GM18505 (cell line): ENCODE results near the gene DRD3.

ENCODE experiments used
- ATAC-seq: cut with Tn5 transposase; IDR thresholded peaks from one replicate; pipeline ENCODE4 v1.9.1; 2021; ENCODE audit not compliant: unreplicated experiment
- POLR2A ChIP-seq: IDR thresholded peaks from 4 replicates; pipeline ENCODE4 v1.6.1; 2011; ENCODE audit warnings: borderline replicate concordance; ENCODE audit not compliant: insufficient read depth, insufficient read length; ENCODE audit errors: extremely low read depth

Gene DRD3

DNA sequence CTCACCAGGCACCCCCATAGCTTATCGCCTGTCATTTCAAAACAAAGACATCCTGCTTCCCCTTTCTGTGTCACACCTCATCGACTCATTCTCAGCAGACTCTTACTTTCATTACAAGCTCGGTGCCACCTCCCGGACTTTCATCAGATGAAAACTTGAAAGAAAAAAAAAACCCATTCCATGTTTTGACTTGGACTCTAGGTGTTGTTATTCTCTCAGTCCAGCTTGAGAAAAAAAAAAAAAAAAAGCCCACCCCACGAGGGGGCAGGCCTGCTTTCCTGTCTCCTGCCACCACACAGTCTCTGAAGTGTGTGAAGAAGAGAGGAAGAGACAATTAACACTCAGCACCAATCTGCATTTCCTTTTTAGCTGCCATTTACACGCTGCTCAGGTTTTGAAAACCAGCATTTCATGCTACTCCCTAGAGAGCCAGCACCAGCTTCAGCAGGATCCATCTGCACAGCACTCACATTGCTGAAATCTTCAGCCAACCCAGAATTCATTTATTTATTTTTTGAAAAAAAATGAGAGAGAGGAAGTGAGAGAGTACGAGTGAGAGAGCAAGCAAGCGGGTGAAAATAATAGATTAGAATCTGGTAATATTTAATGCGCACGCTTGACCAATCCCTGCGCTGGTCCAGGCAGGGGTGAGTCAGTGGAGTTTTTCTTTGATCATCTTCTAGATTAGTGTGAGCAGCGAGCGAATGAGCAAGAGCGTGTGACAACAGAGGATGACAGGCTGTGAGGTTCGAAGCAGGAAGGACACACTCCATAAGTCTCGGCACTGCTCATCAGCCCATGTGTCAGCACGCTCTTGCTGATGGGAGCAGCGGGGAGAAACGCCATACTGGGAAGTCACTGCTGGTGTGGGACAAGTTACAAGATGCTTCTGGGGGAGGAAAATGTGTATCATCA lies 35.0 kb upstream of the DRD3 start:
- TF ChIP-seq POLR2A = no peak
- peak; percentile 82 for ATAC-seq

DNA sequence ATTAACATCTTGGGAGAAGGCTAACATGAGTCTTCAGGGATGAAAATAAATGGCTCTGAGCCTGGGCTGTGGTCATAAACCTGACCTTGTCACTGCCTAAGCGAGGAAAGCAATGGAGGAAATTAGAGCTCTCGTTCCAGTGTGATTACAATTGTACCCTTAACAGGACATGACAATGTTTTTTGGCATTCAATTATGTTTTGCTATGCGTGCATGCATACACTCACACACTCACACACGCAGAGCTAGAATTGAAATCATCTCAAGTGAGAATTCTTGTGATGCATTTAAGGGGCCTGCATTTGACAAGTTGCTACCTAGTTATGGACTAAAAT lies 34.4 kb upstream of the DRD3 start:
- no peak for ATAC-seq
- TF ChIP-seq POLR2A = no peak

DNA sequence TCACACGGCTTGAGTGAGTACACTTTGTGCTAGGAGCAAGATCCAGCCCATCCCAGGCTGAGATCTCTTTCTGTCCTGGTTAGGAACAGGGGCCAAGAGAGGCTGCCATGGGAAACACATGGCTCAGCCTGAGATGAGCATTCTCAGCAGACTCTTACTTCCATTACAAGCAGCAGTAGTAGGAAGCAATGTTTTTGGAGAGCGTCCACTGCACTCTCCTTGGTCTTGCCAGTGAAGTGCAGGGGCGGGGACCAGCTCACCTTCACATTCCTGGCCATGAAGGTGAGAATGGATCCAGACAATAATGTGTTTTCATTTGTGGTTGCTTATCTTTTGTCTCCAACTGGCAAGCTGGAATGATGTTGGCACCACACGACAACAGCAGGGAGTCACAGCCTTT lies 33.8 kb upstream of the DRD3 start:
- TF ChIP-seq POLR2A = no peak
- no peak for ATAC-seq

DNA sequence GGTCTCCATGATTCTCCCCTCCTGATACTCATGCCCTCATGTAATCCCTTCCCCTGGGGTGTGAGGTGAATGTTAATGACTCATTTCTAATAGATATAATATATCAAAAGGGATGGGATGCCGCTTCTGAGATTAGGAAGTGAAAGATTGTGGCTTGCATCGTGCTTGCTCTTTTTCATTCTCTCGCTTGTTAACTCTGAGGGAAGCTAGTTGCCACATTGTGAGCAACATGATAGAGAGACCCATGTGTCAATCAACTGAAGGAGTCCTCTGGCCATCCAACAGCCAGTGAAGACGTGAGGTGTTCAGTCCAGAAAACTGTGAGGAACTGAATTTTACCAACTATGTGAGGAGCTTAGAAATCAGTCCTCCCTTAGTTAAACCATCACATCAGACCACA lies 28.9 kb upstream of the DRD3 start:
- no peak for TF ChIP-seq POLR2A
- peak; percentile 94 for ATAC-seq

DNA sequence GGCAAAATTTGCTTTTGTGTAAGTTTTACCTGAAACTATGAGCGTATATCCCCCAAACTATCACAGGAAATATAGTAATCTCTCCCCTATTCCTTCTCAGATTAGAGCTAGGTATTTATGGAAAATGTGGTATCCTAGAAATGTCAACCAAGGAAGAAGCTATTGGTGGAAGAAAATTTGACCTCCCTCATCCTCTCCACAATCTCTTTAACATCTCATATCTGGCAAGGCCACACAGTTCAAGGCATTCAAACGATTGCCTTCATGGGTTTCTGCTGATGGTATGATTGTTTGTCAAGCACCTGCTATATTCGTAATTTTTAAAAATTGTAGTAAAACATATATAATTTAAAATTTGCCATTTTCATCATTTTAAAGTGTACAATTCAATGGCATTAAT lies 27.5 kb upstream of the DRD3 start:
- no peak for ATAC-seq
- TF ChIP-seq POLR2A = no peak

DNA sequence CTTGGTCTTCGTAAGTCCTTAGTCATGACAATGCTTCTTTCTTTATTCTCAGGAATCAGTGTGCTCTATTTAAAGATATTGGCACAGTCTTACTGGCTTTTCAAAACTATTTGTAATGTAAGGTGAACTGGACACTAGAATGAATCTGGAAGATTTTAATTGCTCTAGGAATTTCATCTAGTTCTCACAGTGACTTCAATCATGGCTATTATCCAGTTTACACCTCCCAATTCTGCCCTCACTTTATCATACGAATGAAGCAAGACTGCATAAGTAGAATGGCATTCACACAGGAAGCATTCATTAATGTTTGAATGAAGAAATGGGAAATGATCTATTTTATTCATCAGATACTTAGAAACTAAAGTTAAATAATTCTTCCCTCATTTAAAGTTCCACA lies 26.7 kb upstream of the DRD3 start:
- ATAC-seq = no peak
- no peak for TF ChIP-seq POLR2A

DNA sequence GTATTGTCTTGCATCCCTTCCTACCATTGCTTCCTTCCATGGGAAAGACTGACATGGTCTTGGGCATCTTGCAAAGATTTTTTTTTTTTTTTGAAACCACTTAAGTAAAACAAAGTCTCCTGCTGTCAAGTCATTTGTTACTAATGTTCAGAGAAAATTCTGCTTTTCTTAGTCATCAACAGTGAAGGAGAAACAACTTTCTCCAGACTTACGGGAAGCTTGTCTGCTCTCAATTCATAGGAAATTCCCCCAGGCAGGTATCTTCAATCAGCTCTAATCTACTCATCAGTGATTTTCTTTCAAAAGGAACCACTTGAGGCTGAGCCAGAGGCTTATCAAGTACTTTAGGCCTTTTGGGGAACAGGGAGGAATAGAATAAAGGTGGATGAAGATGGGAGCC lies 15.9 kb upstream of the DRD3 start:
- TF ChIP-seq POLR2A = no peak
- no peak for ATAC-seq

DNA sequence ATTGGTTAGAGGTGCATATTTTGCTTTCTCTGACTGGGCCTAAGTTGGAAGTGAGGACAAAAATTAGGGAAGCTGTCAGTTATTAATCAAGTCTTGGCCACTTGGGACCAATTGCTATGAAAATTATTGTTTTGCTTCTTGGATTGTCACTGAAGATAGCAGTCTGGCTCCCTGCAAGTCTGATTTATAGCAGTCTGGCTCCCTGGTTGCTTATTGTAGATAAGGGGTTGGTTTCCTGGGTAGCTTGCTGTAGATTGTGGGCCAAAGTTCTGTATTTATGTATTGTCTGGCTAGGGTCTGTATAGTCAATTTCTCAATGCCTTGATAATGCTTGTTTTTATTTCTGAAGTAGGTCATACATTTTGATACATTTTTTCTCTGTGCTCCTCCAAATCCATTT lies 13.3 kb upstream of the DRD3 start:
- no peak for TF ChIP-seq POLR2A
- ATAC-seq = no peak

DNA sequence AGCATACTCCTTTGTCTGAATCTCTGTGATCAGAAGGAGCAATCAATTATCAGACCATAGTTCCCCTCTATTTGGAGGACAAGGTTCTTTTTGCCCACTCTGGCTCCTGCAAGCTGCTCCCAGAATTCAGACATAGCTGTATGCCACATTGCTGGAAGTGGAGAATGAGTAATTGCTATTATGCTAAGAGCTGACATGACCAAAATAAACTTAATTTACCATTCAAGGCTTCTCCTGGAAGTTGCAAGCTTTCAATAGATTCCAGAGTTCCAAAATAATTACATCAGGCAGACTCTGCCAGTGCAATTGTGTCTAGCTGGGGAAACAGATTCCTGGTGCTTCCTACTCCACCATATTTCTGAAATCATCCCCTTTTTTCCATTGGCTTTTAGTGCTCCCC lies 7.6 kb upstream of the DRD3 start:
- no peak for ATAC-seq
- TF ChIP-seq POLR2A = no peak

DNA sequence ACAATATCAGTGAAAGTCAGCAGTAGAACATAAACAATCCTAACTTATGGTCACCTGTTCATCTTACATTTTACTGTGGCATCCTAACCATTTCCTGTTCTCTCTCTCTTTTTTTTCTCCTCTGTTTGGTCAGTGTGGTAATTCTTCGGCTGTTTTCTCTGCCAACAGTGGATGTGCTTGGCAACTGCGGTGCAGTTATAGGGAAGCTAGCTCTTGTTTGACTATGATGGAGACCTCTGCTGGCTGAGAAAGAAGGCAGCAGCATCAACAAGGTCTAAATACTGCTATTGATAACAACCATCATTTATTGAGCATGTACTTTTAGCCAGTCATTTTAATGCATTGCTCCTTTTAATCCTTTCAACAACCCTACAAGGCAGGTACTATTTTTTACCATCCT lies 723 bp upstream of the DRD3 start:
- TF ChIP-seq POLR2A = no peak
- no peak for ATAC-seq

DNA sequence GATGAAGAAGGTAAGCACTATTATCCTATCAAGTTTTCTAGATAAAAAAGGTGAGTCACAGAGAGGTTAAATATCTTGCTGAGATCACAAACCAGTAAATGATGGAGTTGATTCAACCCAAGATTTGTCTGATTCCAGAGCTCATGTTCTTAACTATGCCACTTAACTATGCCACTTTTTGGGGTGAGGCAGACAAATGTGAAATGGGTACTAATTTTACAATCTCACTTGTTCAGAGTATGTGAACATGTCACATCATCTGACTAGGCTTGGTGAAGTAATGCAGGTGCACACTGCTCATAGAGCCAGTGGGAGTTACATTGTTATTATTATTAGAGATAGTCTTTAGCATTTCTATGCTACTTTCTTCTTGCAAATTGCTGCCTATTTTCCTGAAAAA lies 2.0 kb downstream of the DRD3 start:
- TF ChIP-seq POLR2A = no peak
- no peak for ATAC-seq

DNA sequence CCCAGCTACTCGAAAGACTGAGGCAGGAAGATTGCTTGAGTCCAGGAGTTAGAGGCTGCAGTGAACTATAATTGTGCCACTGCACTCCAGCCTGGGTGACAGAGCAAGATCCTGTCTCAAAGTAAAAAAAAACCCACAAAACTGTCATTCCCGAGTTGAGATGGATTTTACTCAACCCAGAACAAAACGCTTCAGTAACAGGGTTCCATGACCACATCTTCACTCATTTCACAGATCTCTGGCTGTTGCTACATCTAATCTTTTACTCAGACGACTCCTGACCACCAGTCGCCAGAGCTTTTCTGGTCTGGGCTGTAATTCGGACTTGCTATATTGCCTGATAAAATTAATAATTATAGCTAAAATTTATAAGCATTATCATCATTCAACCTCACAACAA lies 2.4 kb downstream of the DRD3 start:
- TF ChIP-seq POLR2A = no peak
- ATAC-seq = no peak

DNA sequence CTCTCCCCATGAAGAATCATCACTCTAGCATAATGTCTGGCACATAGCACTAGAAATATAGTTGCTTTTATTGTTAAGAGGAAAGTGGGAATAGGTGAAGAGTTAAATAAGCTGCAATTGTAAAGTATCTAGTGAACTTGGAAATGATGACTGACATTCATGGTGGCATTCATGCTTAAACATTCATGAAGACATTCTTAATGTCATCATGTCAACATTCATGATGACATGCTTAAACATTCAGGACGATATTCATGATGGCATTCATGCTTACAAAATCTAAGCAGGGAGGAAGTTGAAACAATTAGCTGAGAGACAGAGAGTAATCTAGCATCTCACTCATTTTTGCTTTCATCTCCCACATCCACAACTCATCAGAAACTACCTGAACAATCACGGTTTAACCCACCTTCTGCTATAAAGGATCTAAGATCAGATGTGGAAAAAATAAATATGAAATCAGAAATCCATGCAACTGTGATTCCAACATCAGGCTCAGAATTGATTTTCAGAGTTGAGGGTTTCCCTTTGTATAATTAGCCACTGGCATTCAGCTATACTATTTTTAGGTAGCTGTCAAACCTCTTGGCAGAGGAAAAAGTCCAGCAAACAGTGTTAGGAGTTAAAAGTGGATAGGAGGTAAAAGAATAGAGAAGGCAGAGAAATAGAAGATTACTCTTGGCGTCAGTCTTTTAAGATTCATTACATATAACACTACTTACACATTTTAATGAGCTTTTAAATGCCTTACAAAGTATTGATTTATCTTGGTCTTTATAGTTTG lies 3.5 kb downstream of the DRD3 start:
- TF ChIP-seq POLR2A = no peak
- ATAC-seq = no peak

DNA sequence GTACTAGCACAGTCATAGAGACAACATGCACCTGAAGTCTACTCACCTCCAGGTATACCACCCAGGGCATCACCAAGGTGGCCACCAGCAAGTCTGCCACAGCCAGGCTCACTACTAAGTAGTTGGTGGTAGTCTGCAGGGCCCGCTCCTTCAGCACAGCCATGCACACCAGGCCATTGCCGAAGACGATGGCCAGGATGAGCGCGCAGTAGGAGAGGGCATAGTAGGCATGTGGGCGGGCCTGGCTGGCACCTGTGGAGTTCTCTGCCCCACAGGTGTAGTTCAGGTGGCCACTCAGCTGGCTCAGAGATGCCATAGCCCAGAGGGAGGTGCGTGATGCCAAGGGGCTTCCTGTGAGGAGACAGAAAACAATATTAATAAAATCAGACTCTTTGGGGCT lies 7.2 kb downstream of the DRD3 start:
- no peak for ATAC-seq
- no peak for TF ChIP-seq POLR2A
